Right lobe of liver (tissue), 4 donors: ENCODE results near the gene CACNG1.

Experiments used
- POLR2A ChIP-seq: fragments of 450-650 bp; IDR thresholded peaks from one replicate; pipeline ENCODE4 v1.6.1; 2017; ENCODE audit warnings: antibody characterized with exemption, mild to moderate bottlenecking
- TF ChIP-seq, protein P1 (sequence below), 4 donors: fragments of 200-600 bp in 3 of 4; fragments of 450-650 bp in 1 of 4; IDR thresholded peaks; one replicate each; pipeline versions ENCODE4 v1.5.1 to v1.8.0; 2016 to 2022; ENCODE audit warnings: antibody characterized with exemption in 4 of 4, mild to moderate bottlenecking in 2 of 4
- donor health status: DM: no; HTN: no; CAD: no.
- donor health status: DM: no; HTN: no; CAD: no.
- donor health status: DM: no; HTN: yes; CAD: no.

DNA sequence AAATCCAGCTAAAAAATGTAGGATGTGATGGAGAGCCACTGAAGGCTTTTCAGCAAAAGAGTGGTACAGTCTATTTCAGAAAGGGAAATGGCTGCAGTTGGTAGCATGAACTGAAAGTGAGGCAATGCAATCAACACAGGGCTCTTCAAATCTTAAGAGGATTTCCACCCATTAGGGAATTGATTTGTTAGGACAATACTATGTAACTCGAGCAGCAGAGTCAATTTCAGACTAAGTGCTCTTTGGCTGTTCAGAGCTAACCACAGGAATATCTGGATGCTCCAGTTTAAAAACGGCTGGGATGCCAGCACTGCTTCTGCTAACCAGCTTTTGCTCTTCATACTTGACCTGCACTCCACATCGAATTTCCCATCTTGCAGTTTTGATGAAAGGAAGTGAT, 24.6 kb downstream of the CACNG1 start:
- TF ChIP-seq, protein P1, sequence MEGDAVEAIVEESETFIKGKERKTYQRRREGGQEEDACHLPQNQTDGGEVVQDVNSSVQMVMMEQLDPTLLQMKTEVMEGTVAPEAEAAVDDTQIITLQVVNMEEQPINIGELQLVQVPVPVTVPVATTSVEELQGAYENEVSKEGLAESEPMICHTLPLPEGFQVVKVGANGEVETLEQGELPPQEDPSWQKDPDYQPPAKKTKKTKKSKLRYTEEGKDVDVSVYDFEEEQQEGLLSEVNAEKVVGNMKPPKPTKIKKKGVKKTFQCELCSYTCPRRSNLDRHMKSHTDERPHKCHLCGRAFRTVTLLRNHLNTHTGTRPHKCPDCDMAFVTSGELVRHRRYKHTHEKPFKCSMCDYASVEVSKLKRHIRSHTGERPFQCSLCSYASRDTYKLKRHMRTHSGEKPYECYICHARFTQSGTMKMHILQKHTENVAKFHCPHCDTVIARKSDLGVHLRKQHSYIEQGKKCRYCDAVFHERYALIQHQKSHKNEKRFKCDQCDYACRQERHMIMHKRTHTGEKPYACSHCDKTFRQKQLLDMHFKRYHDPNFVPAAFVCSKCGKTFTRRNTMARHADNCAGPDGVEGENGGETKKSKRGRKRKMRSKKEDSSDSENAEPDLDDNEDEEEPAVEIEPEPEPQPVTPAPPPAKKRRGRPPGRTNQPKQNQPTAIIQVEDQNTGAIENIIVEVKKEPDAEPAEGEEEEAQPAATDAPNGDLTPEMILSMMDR (IDR thresholded peaks at IDR 0.05) = no peak
- TF ChIP-seq POLR2A = no peak
